Osteoblast (primary cell): ENCODE data around the gene KRT80. TPM values are rescaled to one million over a fixed set of nuclear protein-coding genes. Genes with fewer than 3 reads are reported as not detected.
A peak's percentile ranks its signal among the peaks of the same experiment; 100 is the strongest.

Experiments
- DNase-seq: peaks from one replicate; pipeline ENCODE4 v3.0.0; 2011; ENCODE audit warnings: low spot score, mixed read lengths; ENCODE audit not compliant: insufficient read length; ENCODE audit errors: missing footprints
- H2AFZ ChIP-seq: 2 replicates; pipeline ENCODE4 v1.6.0; 2011; ENCODE audit warnings: mild to moderate bottlenecking, low read length
- H3K27ac ChIP-seq: 2 replicates; pipeline ENCODE4 v1.5.1; 2011; ENCODE audit warnings: mild to moderate bottlenecking, low read depth, low read length, moderate library complexity
- H3K27me3 ChIP-seq: 2 replicates; pipeline ENCODE4 v1.6.0; 2012; ENCODE audit warnings: mild to moderate bottlenecking, control low read depth, inconsistent platforms, low read length, moderate library complexity; ENCODE audit not compliant: insufficient read depth
- H3K36me3 ChIP-seq: 2 replicates; pipeline ENCODE4 v1.5.1; 2011; ENCODE audit warnings: mild to moderate bottlenecking, low read length, control low read depth, moderate library complexity; ENCODE audit not compliant: insufficient read depth
- H3K4me1 ChIP-seq: 2 replicates; pipeline ENCODE4 v1.5.1; 2011; ENCODE audit warnings: mild to moderate bottlenecking, low read length, control low read depth, moderate library complexity; ENCODE audit not compliant: insufficient read depth
- H3K4me2 ChIP-seq: 2 replicates; pipeline ENCODE4 v1.6.0; 2011; ENCODE audit warnings: mild to moderate bottlenecking, low read length; ENCODE audit not compliant: insufficient read depth
- H3K4me3 ChIP-seq: fragments of 200-600 bp; sonication (generic); 3 replicates; pipeline ENCODE4 v1.5.1; 2012; ENCODE audit warnings: mild to moderate bottlenecking, low read length, inconsistent platforms; ENCODE audit not compliant: insufficient read depth
- H3K79me2 ChIP-seq: 2 replicates; pipeline ENCODE4 v1.6.0; 2012; ENCODE audit warnings: mild to moderate bottlenecking, low read length, control low read depth, inconsistent platforms; ENCODE audit not compliant: insufficient read depth
- H3K9me3 ChIP-seq: 2 replicates; pipeline ENCODE4 v1.5.1; 2011; ENCODE audit warnings: low read depth, low read length, control low read depth
- H4K20me1 ChIP-seq: 2 replicates; pipeline ENCODE4 v1.6.0; 2012; ENCODE audit warnings: mild to moderate bottlenecking, low read length, control low read depth; ENCODE audit not compliant: insufficient read depth
- total RNA-seq: library from RNA; depleted of rRNA; stranded (reverse); fragments of >200 nt; gene quantifications from 2 replicates; pipeline ENCODE4 v1.2.3, GENCODE V29; 2012
- TF ChIP-seq, protein P1 (sequence below): IDR thresholded peaks from 2 replicates; pipeline ENCODE4 v1.5.1; 2011; ENCODE audit warnings: mild to moderate bottlenecking, low read depth, low read length, moderate library complexity; ENCODE audit errors: extremely low read depth

Gene KRT80
- total RNA-seq, 1 donor = 0.72 TPM

- Histone ChIP-seq H3K36me3 (no peaks in the 10 kb centered on the region), H3K9me3 (no peaks in the 10 kb centered on the region), H4K20me1 (no peaks in the 10 kb centered on the region), H3K4me3 (no peak overlapping the region), H3K79me2 (no peaks in the 10 kb centered on the region), H3K27me3 (no peaks in the 10 kb centered on the region), H3K4me2 (peak overlapping the region; percentile 22), H3K4me1 (peaks cover 22% of the 10 kb centered on the region), H2AFZ (peak overlapping the region; percentile 31), H3K27ac (peak overlapping the region; percentile 95)
- DNase-seq = no peak
- TF ChIP-seq, protein P1, sequence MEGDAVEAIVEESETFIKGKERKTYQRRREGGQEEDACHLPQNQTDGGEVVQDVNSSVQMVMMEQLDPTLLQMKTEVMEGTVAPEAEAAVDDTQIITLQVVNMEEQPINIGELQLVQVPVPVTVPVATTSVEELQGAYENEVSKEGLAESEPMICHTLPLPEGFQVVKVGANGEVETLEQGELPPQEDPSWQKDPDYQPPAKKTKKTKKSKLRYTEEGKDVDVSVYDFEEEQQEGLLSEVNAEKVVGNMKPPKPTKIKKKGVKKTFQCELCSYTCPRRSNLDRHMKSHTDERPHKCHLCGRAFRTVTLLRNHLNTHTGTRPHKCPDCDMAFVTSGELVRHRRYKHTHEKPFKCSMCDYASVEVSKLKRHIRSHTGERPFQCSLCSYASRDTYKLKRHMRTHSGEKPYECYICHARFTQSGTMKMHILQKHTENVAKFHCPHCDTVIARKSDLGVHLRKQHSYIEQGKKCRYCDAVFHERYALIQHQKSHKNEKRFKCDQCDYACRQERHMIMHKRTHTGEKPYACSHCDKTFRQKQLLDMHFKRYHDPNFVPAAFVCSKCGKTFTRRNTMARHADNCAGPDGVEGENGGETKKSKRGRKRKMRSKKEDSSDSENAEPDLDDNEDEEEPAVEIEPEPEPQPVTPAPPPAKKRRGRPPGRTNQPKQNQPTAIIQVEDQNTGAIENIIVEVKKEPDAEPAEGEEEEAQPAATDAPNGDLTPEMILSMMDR = no peak
Observed at GRCh38 chr12:52146822-52147366, 44.9 kb downstream of the KRT80 start.

- Histone ChIP-seq H3K27me3 (no peaks in the 10 kb centered on the region), H3K4me3 (no peak overlapping the region), H3K36me3 (no peaks in the 10 kb centered on the region), H3K79me2 (no peaks in the 10 kb centered on the region), H3K4me2 (peak overlapping the region; percentile 22), H3K4me1 (peaks cover 20% of the 10 kb centered on the region), H3K27ac (peak overlapping the region; percentile 95), H4K20me1 (no peaks in the 10 kb centered on the region), H3K9me3 (no peaks in the 10 kb centered on the region), H2AFZ (peak overlapping the region; percentile 31)
- DNase-seq = peak; percentile 79
- TF ChIP-seq, protein P1 = no peak
Observed at GRCh38 chr12:52146089-52146821, 45.6 kb downstream of the KRT80 start.

GRCh38 chr12:52145228-52146088 lies 46.4 kb downstream of the KRT80 start:
- H3K4me1 ChIP-seq = peaks cover 20% of the 10 kb centered on the region
- DNase-seq = peak; percentile 69
- no peaks in the 10 kb centered on the region for H4K20me1 ChIP-seq
- H3K36me3 ChIP-seq = no peaks in the 10 kb centered on the region
- TF ChIP-seq, protein P1 = no peak
- H3K79me2 ChIP-seq = no peaks in the 10 kb centered on the region
- peak overlapping the region; percentile 33 for H3K27ac ChIP-seq
- H3K27me3 ChIP-seq = no peaks in the 10 kb centered on the region
- H3K4me2 ChIP-seq = no peak overlapping the region
- no peaks in the 10 kb centered on the region for H3K9me3 ChIP-seq
- no peak overlapping the region for H2AFZ ChIP-seq
- H3K4me3 ChIP-seq = no peak overlapping the region
